HFFc6 (cell line): ENCODE results near the gene FYTTD1. TPM values are rescaled to one million over a fixed set of nuclear protein-coding genes. Genes with fewer than 3 reads are reported as not detected.
A peak's percentile ranks its signal among the peaks of the same experiment; 100 is the strongest.
"Not testable (repeated sequence)": the region's sequence is repeated elsewhere in the genome, so short reads cannot be mapped to it uniquely, and the experiment has no call there.

Experiments used
- DNase-seq: peaks from one replicate; pipeline ENCODE4 v3.0.0-alpha.2; 2018
- H3K27ac Mint-ChIP-seq: 2 replicates; pipeline ENCODE4 v1.8.0; 2020; ENCODE audit warnings: mild to moderate bottlenecking, mixed read lengths
- H3K27me3 Mint-ChIP-seq: 2 replicates; pipeline ENCODE4 v1.8.0; 2021; ENCODE audit warnings: mild to moderate bottlenecking, moderate library complexity, mixed read lengths; ENCODE audit not compliant: insufficient read depth
- H3K36me3 Mint-ChIP-seq: 2 replicates; pipeline ENCODE4 v1.8.0; 2021; ENCODE audit warnings: low read depth, mixed read lengths
- H3K4me1 Mint-ChIP-seq: 2 replicates; pipeline ENCODE4 v1.8.0; 2020; ENCODE audit warnings: low read depth, mixed read lengths
- H3K4me3 Mint-ChIP-seq: 2 replicates; pipeline ENCODE4 v1.8.0; 2020; ENCODE audit warnings: mild to moderate bottlenecking, moderate library complexity, mixed read lengths
- H3K9me3 Mint-ChIP-seq: 2 replicates; pipeline ENCODE4 v1.8.0; 2020; ENCODE audit warnings: mild to moderate bottlenecking, mixed read lengths
- total RNA-seq, 6 experiments: library from RNA; stranded (reverse); fragmentation: NEBNext Ultra II Directional; extraction: Animal tissue kit (Norgen Biotek cat#: 25700); gene quantifications; 2 replicates in 1 of 6; 3 replicates in 5 of 6; pipeline ENCODE4 v1.2.3, GENCODE V29; 2021
- TF ChIP-seq, protein P1 (sequence below): fragments of 200-600 bp; sonication (generic); IDR thresholded peaks from 2 replicates; pipeline ENCODE4 v1.5.0; 2021; ENCODE audit warnings: antibody characterized with exemption, mild to moderate bottlenecking

Gene FYTTD1
- total RNA-seq, 6 experiments from 2014 or later = 53.3 to 71.7 (median 60.9) TPM

DNA sequence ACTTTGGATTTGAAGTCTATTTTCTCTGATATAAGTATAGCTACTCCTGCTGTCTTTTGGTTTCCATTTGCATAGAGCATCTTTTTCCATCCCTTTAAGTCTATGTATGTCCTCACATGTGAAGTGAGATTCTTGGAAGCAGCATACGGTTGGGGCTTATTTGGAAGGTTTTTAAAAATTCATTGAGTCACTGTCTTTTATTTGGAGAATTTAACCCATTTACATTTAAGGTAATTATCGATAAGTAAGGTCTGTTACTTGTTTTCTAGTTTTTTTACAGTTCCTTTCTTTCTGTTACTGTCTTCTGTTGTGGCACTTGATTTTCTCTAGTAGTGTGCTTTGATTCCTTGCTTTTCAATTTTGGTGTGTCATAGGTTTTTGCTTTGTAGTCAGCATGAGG, 26.9 kb upstream of the FYTTD1 start:
- no peak overlapping the region for H3K27ac Mint-ChIP-seq
- H3K4me3 Mint-ChIP-seq = no peak overlapping the region
- DNase-seq = no peak
- TF ChIP-seq, protein P1, sequence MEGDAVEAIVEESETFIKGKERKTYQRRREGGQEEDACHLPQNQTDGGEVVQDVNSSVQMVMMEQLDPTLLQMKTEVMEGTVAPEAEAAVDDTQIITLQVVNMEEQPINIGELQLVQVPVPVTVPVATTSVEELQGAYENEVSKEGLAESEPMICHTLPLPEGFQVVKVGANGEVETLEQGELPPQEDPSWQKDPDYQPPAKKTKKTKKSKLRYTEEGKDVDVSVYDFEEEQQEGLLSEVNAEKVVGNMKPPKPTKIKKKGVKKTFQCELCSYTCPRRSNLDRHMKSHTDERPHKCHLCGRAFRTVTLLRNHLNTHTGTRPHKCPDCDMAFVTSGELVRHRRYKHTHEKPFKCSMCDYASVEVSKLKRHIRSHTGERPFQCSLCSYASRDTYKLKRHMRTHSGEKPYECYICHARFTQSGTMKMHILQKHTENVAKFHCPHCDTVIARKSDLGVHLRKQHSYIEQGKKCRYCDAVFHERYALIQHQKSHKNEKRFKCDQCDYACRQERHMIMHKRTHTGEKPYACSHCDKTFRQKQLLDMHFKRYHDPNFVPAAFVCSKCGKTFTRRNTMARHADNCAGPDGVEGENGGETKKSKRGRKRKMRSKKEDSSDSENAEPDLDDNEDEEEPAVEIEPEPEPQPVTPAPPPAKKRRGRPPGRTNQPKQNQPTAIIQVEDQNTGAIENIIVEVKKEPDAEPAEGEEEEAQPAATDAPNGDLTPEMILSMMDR = no peak
- peaks cover 9% of the 10 kb centered on the region; the same call in 1 of the 2 replicates for H3K9me3 Mint-ChIP-seq
- peaks cover 23% of the 10 kb centered on the region for H3K4me1 Mint-ChIP-seq
- H3K36me3 Mint-ChIP-seq = peaks cover 30% of the 10 kb centered on the region
- no peaks in the 10 kb centered on the region; the same call in 1 of the 2 replicates for H3K27me3 Mint-ChIP-seq

DNA sequence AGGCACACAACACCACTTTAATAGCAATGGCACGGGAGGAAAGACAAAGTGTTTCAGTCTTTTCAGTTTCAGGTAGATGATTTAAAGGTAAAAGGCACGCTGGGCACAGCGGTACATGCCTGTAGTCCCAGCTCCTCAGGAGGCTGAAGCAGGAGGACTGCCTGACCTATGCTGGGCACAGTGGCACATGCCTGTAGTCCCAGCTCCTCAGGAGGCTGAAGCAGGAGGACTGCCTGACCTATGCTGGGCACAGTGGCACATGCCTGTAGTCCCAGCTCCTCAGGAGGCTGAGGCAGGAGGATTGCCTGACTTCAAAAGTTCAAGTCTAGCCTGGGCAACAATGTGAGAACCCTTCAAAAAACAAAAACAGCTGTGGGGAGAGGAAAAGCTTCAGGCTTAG, 21.8 kb upstream of the FYTTD1 start:
- not testable (repeated sequence) for H3K9me3 Mint-ChIP-seq, H3K4me3 Mint-ChIP-seq, DNase-seq, H3K27me3 Mint-ChIP-seq
- Mint-ChIP-seq H3K4me1 (peaks cover 31% of the 10 kb centered on the region), H3K27ac (peak overlapping the region; percentile 12), H3K36me3 (peaks cover 21% of the 10 kb centered on the region)

DNA sequence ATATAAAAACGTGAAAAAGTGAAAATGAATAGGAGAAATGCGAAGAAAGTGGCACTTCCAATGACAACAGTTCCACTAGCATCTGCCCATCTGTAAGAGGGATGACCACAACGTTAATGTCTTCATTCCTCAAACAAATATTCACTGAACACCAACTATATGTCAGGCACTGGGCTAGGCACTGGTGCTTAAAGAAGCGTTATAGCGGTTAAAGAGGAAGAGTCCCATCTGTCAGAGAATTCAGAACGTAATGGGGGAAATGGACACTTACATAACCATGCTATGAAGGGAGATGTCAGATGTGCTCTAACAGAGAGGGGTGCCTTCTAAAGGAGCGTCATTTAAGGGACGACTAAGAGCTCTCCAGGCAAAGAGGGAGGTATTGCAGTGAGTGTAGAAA, 21.2 kb upstream of the FYTTD1 start:
- Mint-ChIP-seq H3K27ac (peak overlapping the region; percentile 86), H3K4me1 (peaks cover 31% of the 10 kb centered on the region), H3K4me3 (no peak overlapping the region), H3K27me3 (no peaks in the 10 kb centered on the region), H3K36me3 (peaks cover 21% of the 10 kb centered on the region), H3K9me3 (no peaks in the 10 kb centered on the region)
- TF ChIP-seq, protein P1 = no peak
- DNase-seq = no peak

DNA sequence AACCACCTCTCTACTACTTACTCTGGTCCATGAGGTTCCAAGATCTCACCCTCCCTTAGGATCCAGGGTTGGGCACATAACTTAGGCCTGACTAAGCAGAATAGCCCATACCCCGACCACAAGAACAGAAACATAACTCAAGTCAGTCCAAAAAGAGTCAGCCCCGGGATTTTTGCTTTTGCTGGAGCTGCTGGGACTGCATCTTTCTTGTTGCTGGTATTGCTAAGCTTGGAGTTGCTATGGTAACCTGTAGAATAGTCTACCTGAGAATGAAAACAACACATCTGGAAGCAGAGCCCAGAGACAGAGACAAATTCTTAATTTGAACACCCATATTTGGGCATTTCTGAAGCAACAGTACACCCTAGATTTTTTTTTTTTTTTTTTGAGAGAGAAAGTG, 19.5 kb upstream of the FYTTD1 start:
- Mint-ChIP-seq H3K4me3 (peak overlapping the region; percentile 80), H3K27me3 (no peaks in the 10 kb centered on the region), H3K9me3 (no peaks in the 10 kb centered on the region), H3K36me3 (peaks cover 25% of the 10 kb centered on the region), H3K4me1 (peaks cover 40% of the 10 kb centered on the region), H3K27ac (peak overlapping the region; percentile 94)
- DNase-seq = peak; percentile 87
- TF ChIP-seq, protein P1 = no peak

DNA sequence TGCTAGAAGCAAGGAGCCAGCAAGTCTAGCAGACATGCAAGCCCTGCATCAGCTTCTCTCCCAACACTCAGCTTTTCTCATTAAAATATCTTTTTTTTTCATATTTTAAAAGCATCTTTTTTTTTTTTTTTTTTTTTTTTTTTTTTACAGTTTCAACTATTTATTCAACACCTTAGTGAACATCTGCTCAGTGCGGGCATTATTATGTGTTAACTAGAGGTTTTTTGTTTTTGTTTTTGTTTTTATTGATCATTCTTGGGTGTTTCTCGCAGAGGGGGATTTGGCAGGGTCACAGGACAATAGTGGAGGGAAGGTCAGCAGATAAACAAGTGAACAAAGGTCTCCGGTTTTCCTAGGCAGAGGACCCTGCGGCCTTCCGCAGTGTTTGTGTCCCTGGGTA, 18.9 kb upstream of the FYTTD1 start:
- H3K4me3 Mint-ChIP-seq = peak overlapping the region; percentile 50; the same call in 1 of the 2 replicates
- not testable (repeated sequence) for H3K9me3 Mint-ChIP-seq, H3K27me3 Mint-ChIP-seq, DNase-seq
- H3K27ac Mint-ChIP-seq = peak overlapping the region; percentile 94
- H3K36me3 Mint-ChIP-seq = peaks cover 25% of the 10 kb centered on the region
- H3K4me1 Mint-ChIP-seq = peaks cover 46% of the 10 kb centered on the region

DNA sequence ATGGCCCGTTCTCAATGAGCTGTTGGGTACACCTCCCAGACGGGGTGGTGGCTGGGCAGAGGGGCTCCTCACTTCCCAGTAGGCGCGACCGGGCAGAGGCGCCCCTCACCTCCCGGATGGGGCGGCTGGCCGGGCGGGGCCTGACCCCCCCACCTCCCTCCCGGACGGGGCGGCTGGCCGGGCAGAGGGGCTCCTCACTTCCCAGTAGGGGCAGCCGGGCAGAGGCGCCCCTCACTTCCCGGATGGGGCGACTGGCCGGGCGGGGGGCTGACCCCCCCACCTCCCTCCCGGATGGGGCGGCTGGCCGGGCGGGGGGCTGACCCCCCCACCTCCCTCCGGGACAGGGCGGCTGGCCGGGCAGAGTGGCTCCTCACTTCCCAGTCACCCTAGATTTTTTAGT, 18.2 kb upstream of the FYTTD1 start:
- H3K27me3 Mint-ChIP-seq, H3K9me3 Mint-ChIP-seq, DNase-seq, H3K4me3 Mint-ChIP-seq: not testable (repeated sequence)
- peaks cover 52% of the 10 kb centered on the region for H3K4me1 Mint-ChIP-seq
- H3K36me3 Mint-ChIP-seq = peaks cover 25% of the 10 kb centered on the region
- peak overlapping the region; percentile 94; the same call in 1 of the 2 replicates for H3K27ac Mint-ChIP-seq

DNA sequence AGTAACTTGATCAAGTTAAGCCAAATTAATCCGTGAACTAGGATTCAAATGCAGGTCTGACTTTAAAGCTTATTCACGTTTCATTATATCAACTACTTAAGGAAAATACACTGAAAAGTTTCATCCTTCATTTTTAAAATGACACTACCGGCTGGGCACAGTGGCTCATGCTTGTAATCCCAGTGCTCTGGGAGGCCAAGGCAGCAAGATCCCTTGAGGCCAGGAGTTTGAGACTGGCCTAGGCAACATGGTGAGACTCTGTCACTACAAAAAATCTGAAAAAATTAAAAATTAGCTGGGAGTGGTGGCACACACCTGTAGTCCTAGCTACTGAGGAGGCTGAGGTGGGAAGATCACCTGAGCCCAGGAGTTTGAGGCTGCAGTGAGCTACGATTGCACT, 16.6 kb upstream of the FYTTD1 start:
- Mint-ChIP-seq H3K4me1 (peaks cover 63% of the 10 kb centered on the region), H3K36me3 (peaks cover 25% of the 10 kb centered on the region), H3K27me3 (no peaks in the 10 kb centered on the region; the same call in 1 of the 2 replicates), H3K4me3 (no peak overlapping the region), H3K9me3 (no peaks in the 10 kb centered on the region), H3K27ac (no peak overlapping the region)
- TF ChIP-seq, protein P1 = no peak
- no peak for DNase-seq
